HG02798 (cell line): ENCODE results near the gene IL11.

ENCODE experiments used
- ATAC-seq: cut with Tn5 transposase; IDR thresholded peaks from one replicate; pipeline ENCODE4 v1.9.1; 2021; ENCODE audit warnings: mild to moderate bottlenecking; ENCODE audit not compliant: unreplicated experiment, poor library complexity

Gene IL11

DNA sequence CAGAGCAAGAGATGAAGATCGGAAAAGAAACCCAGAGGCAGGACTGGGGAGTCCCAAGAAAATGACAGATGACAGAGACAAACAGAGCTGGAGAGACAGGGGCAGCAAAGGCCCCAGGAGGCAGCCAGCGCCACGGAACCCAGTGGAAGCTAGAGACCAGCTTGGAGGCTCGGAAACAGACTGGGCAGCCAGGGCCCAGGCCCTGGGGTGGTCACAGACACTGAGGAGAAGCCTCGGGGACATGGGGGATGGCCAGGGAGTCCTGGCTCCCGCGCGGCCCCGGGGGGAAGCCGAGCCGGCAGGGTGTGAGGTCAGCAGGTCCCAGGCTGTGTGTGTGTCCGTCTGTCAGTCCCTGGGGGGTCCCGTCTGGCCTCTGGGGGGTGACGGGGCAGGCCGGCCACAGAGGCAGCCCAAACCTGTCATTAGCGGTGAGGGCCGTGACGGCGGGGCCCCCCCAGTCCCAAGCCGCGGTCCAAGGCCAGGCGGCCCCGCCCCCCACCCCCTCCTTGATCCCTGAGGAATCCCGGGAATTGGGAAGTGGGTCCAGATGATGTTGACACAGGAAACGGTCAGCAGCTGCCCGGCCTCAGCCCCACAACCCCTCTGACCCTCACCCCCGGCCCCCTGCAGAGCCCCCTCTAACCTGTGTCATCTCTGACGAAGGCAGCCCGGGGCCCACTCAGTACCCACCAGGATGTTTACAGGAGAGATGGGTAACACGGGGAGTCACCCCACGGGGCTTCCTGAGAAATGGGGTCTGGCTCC lies 3.9 kb upstream of the IL11 start:
- no peak for ATAC-seq

GRCh38 chr19:55373306-55373992 lies 3.2 kb upstream of the IL11 start:
- no peak for ATAC-seq

DNA sequence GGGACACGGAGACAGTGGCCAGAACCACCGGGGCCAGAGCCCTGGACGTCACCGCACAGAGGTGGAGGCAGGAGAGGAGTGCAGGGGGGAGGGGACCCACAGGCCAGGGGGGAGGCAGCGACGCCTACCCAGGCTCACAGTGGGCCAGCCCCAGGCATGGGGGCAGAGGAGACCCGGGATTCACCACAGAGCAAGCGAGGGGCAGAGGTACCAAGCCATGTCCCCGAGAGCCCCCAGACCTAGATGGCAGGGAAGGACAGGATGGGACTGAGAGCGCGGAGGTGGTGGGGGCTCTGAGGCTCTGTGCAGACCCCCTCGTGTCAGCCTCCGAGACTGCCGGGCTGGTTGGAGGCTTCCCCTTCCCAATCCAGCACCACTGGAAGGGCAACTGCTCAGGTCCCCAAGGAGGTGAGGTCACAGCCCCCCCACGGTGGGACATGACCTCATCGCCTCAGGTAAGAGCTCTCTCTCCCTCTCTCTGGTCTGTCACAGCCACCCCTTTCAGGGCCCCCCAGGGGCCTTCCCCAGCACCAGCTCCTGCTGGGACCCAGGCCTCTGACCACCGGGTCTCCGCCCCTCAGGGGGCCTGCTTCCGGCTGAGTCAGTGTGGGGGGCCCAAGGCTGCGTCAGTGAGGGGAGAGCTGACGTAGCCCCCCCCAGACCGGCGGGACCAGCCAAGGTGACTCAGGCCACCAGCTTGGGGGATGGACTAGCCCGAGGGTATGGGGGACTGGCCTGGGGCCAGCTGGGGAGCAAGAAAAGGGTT lies 2.2 kb upstream of the IL11 start:
- no peak for ATAC-seq

- no peak for ATAC-seq
Observed at GRCh38 chr19:55369653-55370304, 484 bp downstream of the IL11 start.

GRCh38 chr19:55368701-55369563 lies 1.3 kb downstream of the IL11 start:
- no peak for ATAC-seq

- ATAC-seq = no peak
Observed at GRCh38 chr19:55368106-55368505, 2.2 kb downstream of the IL11 start.

DNA sequence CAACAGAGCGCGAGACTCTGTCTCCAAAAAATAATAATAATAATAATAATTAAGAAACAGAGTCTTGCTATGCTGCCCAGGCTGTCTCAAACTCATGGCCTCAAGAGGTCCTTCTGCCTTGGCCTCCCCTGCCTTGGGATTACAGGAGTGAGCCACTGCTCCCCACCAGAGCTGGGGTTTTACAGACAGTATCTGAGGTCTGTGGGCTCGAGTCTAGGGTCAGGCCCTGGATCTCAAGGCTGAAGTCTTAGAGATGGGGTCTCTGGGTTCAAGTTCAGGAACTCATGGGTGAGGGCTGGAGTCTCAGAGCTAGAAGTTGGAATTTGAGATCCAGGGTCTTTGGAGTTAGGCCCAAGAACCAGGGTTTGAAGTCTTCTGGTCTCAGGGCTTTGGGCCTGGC lies 3.5 kb downstream of the IL11 start:
- no peak for ATAC-seq

DNA sequence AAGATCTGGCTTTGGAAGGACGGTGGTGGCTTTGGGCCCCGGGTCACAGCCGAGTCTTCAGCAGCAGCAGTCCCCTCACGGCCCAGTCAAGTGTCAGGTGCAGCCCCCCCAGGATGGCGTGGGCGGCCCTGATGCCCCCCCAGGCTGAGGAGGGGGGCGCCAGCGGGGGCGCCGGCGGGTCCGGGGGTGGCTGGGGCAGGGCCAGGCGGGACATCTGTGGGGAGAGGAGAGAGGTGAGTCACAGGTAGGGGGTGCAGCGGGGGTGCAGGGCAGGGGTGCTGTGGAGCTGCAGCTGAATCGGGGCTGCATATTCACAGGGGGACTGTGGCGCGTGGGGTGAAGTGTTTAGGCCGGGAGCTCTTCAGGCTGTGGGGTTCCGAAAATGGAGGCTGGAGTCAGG lies 4.3 kb downstream of the IL11 start:
- no peak for ATAC-seq

DNA sequence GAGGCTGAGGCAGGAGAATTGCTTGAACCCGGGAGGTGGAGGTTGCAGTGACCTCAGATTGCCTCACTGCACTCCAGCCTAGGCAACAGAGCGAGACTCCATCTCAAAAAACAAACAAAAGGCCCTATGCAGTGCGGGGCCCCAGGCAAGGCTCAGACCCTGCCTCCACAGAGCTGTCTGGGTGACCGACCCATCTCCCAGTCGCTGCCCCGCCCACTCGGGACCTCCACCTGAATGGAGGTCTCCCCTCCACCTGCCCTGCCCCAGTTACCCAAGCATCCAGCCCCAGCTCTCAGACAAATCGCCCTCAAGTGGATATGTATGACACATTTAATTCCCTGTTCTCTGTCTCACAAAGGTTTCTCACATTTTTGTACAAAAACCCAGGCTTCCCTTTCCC lies 5.0 kb downstream of the IL11 start:
- no peak for ATAC-seq

DNA sequence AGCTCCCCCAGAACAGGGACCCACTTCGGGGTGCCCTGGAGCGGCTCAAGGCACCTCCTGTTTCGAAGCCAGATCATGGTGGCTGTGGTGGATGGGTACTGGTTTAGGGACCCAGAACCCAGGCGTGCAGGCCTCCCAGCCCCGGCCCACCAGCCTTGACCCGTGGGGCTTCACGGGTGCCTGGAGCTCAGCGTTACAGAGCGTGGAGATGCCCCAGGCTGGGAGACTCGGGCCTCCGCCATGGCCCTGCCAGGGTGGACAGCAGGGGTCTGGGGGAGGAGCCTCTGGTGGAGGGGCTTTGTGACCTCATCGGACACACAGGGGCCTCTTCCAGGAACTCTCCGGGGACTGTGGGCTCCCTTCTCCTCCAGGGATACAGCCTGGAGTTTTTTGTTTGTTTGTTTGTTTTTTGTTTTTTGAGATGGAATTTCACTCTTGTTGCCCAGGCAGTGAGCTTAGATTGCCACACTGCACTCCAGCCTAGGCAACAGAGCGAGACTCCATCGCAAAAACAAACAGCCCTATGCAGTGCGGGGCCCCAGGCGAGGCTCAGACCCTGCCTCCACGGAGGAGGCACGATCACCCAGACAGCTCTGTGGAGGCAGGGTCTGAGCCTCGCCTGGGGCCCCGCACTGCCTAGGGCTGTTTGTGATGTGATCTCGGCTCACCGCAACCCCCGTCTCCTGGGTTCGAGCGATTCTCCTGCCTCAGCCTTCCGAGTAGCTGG lies 7.1 kb downstream of the IL11 start, which contains the start of gene GARIN5B:
Gene GARIN5B (minus strand): TSS at position 271 of the 727 bp plus-strand sequence. CDS start 194 bp downstream, at position 77.
- ATAC-seq = no peak

- ATAC-seq = no peak
Observed at GRCh38 chr19:55362174-55362989, 7.9 kb downstream of the IL11 start.

DNA sequence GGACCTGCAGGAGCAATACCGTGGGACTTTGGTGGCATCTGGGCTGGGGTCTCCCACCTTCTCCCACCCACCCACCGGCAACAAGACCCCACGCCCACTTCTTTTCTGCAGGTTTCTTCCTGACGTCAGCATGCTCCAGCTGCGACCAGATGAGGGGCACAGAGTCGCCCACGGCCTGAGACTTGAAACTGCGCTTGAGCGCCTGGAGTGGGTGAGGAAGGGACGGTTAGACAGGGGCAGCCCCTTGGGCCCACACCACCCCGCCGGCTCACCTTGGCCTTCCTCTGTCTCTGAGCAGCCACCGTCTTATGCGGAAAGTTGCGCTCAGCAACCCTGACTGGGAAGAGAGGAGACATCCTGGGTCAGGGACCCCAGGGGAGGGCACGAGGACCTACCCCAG lies 9.4 kb downstream of the IL11 start:
- no peak for ATAC-seq

DNA sequence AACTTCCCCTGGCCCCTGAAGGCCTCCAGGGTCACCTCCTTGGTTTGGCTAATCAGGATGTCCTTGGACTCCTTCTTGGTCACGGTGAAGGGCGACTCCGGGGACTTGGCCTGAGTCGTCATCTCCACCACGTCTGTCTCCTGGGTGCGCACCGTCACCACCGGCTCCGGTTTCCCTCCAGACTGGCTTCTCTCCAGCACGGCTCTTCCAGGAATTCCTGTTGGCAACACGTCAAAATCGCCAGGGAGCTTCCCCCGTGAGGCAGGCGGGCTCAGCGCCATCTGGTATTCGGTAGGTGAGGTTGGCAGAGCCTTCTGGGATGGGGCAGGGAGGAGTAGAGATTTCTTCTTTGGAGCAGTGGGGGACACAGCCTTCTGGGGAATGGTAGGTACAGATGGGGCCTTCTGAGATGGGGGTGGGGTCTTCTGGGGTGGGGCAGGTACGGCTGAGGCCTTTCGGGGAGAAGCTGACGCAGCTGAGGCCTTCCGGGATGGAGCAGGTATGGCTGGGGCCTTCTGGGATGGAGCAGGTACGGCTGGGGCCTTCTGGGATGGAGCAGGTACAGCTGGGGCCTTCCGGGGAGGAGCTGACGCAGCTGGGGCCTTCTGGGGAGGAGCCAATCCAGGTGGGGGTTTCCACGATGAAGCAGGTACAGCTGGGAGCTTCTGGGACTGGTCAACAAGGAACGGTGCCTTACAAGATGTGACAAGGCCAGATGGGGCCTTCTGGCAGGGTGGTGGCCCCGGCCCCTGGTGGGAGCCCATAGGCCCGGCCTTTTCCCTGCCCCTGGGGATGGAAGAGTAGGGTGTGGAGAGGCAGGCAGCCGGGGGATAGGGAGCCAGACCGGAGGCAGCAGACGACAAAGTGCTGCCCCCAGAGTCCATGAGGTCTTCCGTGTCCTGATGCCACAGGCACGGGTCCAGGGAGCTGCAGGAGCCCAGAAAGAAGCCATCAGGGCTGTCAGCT lies 11.0 kb downstream of the IL11 start:
- no peak for ATAC-seq

- ATAC-seq = no peak
Observed at GRCh38 chr19:55358493-55358892, 11.8 kb downstream of the IL11 start.

- no peak for ATAC-seq
Observed at GRCh38 chr19:55355213-55355821, 14.9 kb downstream of the IL11 start.

DNA sequence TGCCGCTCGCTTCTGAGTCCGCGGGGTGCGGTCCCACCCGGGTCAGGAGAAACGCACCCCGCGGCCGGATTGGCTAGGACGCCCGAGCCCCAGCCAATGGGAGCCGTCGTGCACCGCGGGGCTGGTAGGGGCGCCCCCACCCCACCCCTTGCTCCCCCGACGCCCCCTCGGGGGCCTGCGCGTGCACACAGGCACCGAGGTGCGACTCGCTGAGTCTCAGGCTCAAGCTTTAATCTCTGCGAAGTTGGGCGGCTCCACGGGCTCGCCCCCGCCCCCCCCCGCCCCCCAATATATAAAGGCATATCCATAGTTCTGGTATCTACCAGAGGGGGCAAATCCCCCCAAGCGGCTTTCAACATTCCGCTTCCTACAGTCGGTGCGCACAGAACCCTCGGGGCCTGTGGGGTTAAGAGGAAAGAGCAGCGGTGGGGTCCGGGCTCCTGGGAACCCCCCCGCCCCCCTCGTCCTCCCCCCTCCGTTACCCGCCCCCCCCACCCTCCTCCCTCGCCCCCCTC lies 15.5 kb downstream of the IL11 start, which contains the start of gene COX6B2:
Gene COX6B2 (minus strand): TSS at position 22 of the 515 bp plus-strand sequence. CDS start 198 bp downstream, outside the sequence.
- ATAC-seq = no peak
